ENCODE data around the gene PLEKHM1. TPM values are rescaled to one million over a fixed set of nuclear protein-coding genes. Genes with fewer than 3 reads are reported as not detected.
A peak's percentile ranks its signal among the peaks of the same experiment; 100 is the strongest.

Gene PLEKHM1
- total and polyA plus RNA-seq, 2 experiments from 2014 or later = 15.3 to 26.0 TPM

- Histone ChIP-seq H3K4me2 (ENCODE audit: unreplicated experiment) (no peak overlapping the region), H3K27me3 (replicated peaks; ENCODE audit: insufficient read depth) (no peaks in the 10 kb centered on the region), H3K4me3 (no peak overlapping the region), H4K20me1 (ENCODE audit: insufficient read depth) (no peaks in the 10 kb centered on the region), H3K9me2 (ENCODE audit: insufficient read depth) (no peaks in the 10 kb centered on the region), H3K79me2 (ENCODE audit: insufficient read depth) (no peaks in the 10 kb centered on the region), H3K36me3 (ENCODE audit: low read depth) (no peaks in the 10 kb centered on the region), H3K9ac (no peak overlapping the region), H2AFZ (no peak overlapping the region), H3K27ac (no peak overlapping the region), H3K9me3 (ENCODE audit: low read depth) (no peaks in the 10 kb centered on the region), H3F3A (ENCODE audit: insufficient read depth) (no peaks in the 10 kb centered on the region), H3K4me1 (ENCODE audit: insufficient read depth) (no peaks in the 10 kb centered on the region)
- TF ChIP-seq EZH2phosphoT487 (IDR thresholded peaks at IDR 0.05; ENCODE audit: insufficient read depth, low read depth) = no peak
- TF ChIP-seq EZH2 (IDR thresholded peaks at IDR 0.05; ENCODE audit: insufficient read depth, poor library complexity, severe bottlenecking) = no peak
- no peak for DNase-seq
- WGBS, 2 experiments (ENCODE audit: low coverage in 1 of 2, low lambda C conversion rate in 2 of 2, missing lambda C conversion rate in 2 of 2) = 63 to 82% methylated on average over 5 of the region's 5 CpGs
- in situ Hi-C loops (cut with MboI) = loop anchor here (10.0 kb wide), 1 partner anchor 173 kb away; the partner anchor contains the start of gene FMNL1
Measured at GRCh38 chr17:45397796-45398195, 92.7 kb downstream of the PLEKHM1 start.

GRCh38 chr17:45396496-45397205 is 93.9 kb downstream of the PLEKHM1 start:
- TF ChIP-seq EZH2phosphoT487 (IDR thresholded peaks at IDR 0.05; ENCODE audit: insufficient read depth, low read depth) (no peak), EZH2 (IDR thresholded peaks at IDR 0.05; ENCODE audit: insufficient read depth, poor library complexity, severe bottlenecking) (no peak)
- WGBS, 2 experiments (ENCODE audit: low coverage in 1 of 2, low lambda C conversion rate in 2 of 2, missing lambda C conversion rate in 2 of 2) = 96 to 97% methylated on average over 33 to 50 of the region's 50 CpGs

GRCh38 chr17:45395569-45396415 is 94.7 kb downstream of the PLEKHM1 start:
- no peaks in the 10 kb centered on the region for H3K27me3 ChIP-seq (replicated peaks; ENCODE audit: insufficient read depth)
- no peaks in the 10 kb centered on the region for H3K79me2 ChIP-seq (ENCODE audit: insufficient read depth)
- H3K4me2 ChIP-seq (ENCODE audit: unreplicated experiment) = peak overlapping the region; percentile 34
- H4K20me1 ChIP-seq (ENCODE audit: insufficient read depth) = no peaks in the 10 kb centered on the region
- H2AFZ ChIP-seq = peak overlapping the region; percentile 75
- H3K4me1 ChIP-seq (ENCODE audit: insufficient read depth) = no peaks in the 10 kb centered on the region
- WGBS, 2 experiments (ENCODE audit: low coverage in 1 of 2, low lambda C conversion rate in 2 of 2, missing lambda C conversion rate in 2 of 2) = 39 to 45% methylated on average over 39 to 60 of the region's 60 CpGs
- H3K9me3 ChIP-seq (ENCODE audit: low read depth) = no peaks in the 10 kb centered on the region
- no peak overlapping the region for H3K27ac ChIP-seq
- H3K4me3 ChIP-seq = peak overlapping the region; percentile 57
- no peaks in the 10 kb centered on the region for H3K9me2 ChIP-seq (ENCODE audit: insufficient read depth)
- no peaks in the 10 kb centered on the region for H3F3A ChIP-seq (ENCODE audit: insufficient read depth)
- DNase-seq = peak; percentile 24
- in situ Hi-C loops (cut with MboI) = loop anchor here (10.0 kb wide), 1 partner anchor 171 kb away; the partner anchor contains the start of gene FMNL1
- H3K9ac ChIP-seq = peak overlapping the region; percentile 56
- H3K36me3 ChIP-seq (ENCODE audit: low read depth) = no peaks in the 10 kb centered on the region
- no peak for TF ChIP-seq EZH2 (IDR thresholded peaks at IDR 0.05; ENCODE audit: insufficient read depth, poor library complexity, severe bottlenecking)
- no peak for TF ChIP-seq EZH2phosphoT487 (IDR thresholded peaks at IDR 0.05; ENCODE audit: insufficient read depth, low read depth)

More at GRCh38 chr17:45396496-45397205, 93.9 kb downstream of the PLEKHM1 start:
- Histone ChIP-seq H2AFZ (no peak overlapping the region), H3F3A (ENCODE audit: insufficient read depth) (no peaks in the 10 kb centered on the region), H3K9me2 (ENCODE audit: insufficient read depth) (no peaks in the 10 kb centered on the region), H3K79me2 (ENCODE audit: insufficient read depth) (no peaks in the 10 kb centered on the region), H3K4me2 (ENCODE audit: unreplicated experiment) (no peak overlapping the region), H4K20me1 (ENCODE audit: insufficient read depth) (no peaks in the 10 kb centered on the region), H3K4me3 (no peak overlapping the region), H3K4me1 (ENCODE audit: insufficient read depth) (no peaks in the 10 kb centered on the region), H3K9ac (no peak overlapping the region), H3K27me3 (replicated peaks; ENCODE audit: insufficient read depth) (no peaks in the 10 kb centered on the region), H3K9me3 (ENCODE audit: low read depth) (no peaks in the 10 kb centered on the region), H3K27ac (no peak overlapping the region), H3K36me3 (ENCODE audit: low read depth) (no peaks in the 10 kb centered on the region)
- no peak for DNase-seq
- in situ Hi-C loops (cut with MboI) = loop anchor here (10.0 kb wide), 1 partner anchor 172 kb away; the partner anchor contains the start of gene FMNL1

DNA sequence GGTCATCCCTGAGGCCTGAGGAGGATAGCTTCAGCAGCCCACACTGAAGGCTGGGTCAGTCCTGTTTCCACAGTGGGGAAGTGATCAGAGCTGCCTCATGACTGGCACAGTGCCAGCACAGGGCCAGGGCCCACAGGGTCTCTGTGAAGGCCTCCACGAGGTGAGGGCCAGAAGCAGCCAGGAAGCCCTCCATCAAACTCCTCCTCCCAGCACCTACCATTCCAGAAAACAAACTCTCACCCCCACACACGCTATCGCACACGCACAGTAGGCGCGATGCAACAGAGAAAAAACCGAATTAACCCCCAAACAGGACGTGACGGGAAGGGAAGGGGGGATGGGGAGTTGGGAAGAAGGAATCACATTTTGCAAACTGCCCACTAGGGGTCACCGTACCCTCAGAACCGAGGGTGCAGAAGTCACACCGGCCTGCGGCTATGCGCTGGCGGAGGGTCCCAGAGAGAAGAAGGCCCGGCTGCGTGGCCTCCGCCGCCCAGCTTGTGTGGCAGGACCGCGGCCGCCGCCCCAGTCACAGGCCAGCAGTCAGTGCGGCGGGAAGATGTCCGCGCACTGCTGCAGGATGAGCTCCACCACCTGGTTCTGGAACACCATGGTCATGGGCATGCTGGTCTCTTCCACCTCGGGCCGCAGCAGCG is 95.5 kb downstream of the PLEKHM1 start:
- no peaks in the 10 kb centered on the region for H3K79me2 ChIP-seq (ENCODE audit: insufficient read depth)
- no peaks in the 10 kb centered on the region for H3K36me3 ChIP-seq (ENCODE audit: low read depth)
- TF ChIP-seq EZH2 (IDR thresholded peaks at IDR 0.05; ENCODE audit: insufficient read depth, poor library complexity, severe bottlenecking) (no peak), EZH2phosphoT487 (IDR thresholded peaks at IDR 0.05; ENCODE audit: insufficient read depth, low read depth) (no peak)
- in situ Hi-C loops (cut with MboI) = loop anchor here (10.0 kb wide), 1 partner anchor 170 kb away; the partner anchor contains the start of gene FMNL1
- no peak overlapping the region for H3K27ac ChIP-seq
- H3K4me3 ChIP-seq = peak overlapping the region; percentile 57
- H3K9me2 ChIP-seq (ENCODE audit: insufficient read depth) = no peaks in the 10 kb centered on the region
- WGBS, 2 experiments (ENCODE audit: low coverage in 1 of 2, low lambda C conversion rate in 2 of 2, missing lambda C conversion rate in 2 of 2) = 3% methylated on average over 30 of the region's 30 CpGs
- peak overlapping the region; percentile 56 for H3K9ac ChIP-seq
- H2AFZ ChIP-seq = peak overlapping the region; percentile 75
- peak; percentile 89 for DNase-seq
- no peaks in the 10 kb centered on the region for H3F3A ChIP-seq (ENCODE audit: insufficient read depth)
- peak overlapping the region; percentile 34 for H3K4me2 ChIP-seq (ENCODE audit: unreplicated experiment)
- H3K9me3 ChIP-seq (ENCODE audit: low read depth) = no peaks in the 10 kb centered on the region
- H4K20me1 ChIP-seq (ENCODE audit: insufficient read depth) = no peaks in the 10 kb centered on the region
- H3K4me1 ChIP-seq (ENCODE audit: insufficient read depth) = no peaks in the 10 kb centered on the region
- no peaks in the 10 kb centered on the region for H3K27me3 ChIP-seq (replicated peaks; ENCODE audit: insufficient read depth)

All from GM23248 (cell line).